ENCODE measurements around the gene NFIC.

- TF ChIP-seq CTCF (IDR thresholded peaks at IDR 0.05) (no peak), POLR2A (IDR thresholded peaks at IDR 0.05) (no peak)
Observed at GRCh38 chr19:3373971-3374368, 7.6 kb downstream of the NFIC start.

Data from right lobe of liver (tissue), 4 donors.